Measurements from ENCODE around the gene CDH4. TPM values are rescaled to one million over a fixed set of nuclear protein-coding genes. Genes with fewer than 3 reads are reported as not detected.

CDH4 gene
- total RNA-seq, 1 donor from 2014 or later = 0.06 TPM

GRCh38 chr20:61659994-61660346 is 407.9 kb downstream of the CDH4 start:
- H3K27ac ChIP-seq = no peak overlapping the region
- no peak for DNase-seq

DNA sequence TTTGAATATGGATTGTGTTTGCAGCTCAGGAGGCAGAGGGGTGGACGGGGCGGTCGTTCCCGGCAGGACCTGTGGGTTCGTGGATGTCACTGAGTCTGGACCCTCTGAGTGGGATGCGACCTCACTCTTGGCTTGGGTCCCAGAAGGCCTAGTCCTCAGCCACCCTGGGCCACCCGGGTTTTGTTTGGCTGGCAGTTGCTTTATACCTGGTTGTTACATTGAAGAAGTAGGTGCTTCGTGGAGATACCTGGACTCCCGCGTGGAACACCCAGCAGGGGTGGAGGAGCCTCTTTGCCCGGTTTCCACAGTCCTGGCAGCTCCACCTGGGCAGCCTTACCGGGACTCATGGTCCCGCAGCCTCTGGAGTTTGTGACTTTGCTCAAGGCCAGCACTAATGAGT is 408.5 kb downstream of the CDH4 start:
- Histone ChIP-seq H3K4me1 (no peaks in the 10 kb centered on the region), H3K36me3 (no peaks in the 10 kb centered on the region), H3K27me3 (ENCODE audit: low read depth) (no peaks in the 10 kb centered on the region), H3K27ac (no peak overlapping the region), H3K4me3 (no peak overlapping the region), H3K9me3 (no peaks in the 10 kb centered on the region)
- no peak for ATAC-seq
- DNase-seq = no peak
- TF ChIP-seq CTCF (IDR thresholded peaks at IDR 0.05) = no peak
- intact Hi-C loops (cut with DNase I) = no loop called here

More at GRCh38 chr20:61659994-61660346, 407.9 kb downstream of the CDH4 start:
- no peaks in the 10 kb centered on the region for H3K36me3 ChIP-seq
- TF ChIP-seq CTCF (IDR thresholded peaks at IDR 0.05) = no peak
- intact Hi-C loops (cut with DNase I) = no loop called here
- H3K27me3 ChIP-seq (ENCODE audit: low read depth) = no peaks in the 10 kb centered on the region
- no peak for ATAC-seq
- no peak overlapping the region for H3K4me3 ChIP-seq
- H3K4me1 ChIP-seq = no peaks in the 10 kb centered on the region
- H3K9me3 ChIP-seq = no peaks in the 10 kb centered on the region

DNA sequence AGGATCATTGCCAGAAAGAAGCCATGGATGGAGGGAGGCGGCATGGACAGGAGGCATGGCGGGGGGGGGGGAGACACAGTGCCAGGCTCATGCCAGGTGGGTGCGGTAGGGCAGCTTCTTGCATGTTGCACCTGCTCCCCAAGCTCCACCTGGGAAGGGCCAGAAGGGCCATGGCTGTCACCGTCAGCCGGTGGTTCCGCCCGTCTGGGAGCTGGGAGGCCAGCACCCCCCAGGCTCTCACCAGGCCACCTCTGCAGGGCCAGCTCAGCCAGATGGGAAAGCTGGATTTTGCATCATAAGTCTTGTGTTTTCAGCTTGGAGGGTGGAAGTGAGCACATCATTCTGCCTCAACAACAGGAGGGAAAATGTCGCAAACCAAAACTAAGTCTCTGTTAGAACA is 409.0 kb downstream of the CDH4 start:
- no peak overlapping the region for H3K4me3 ChIP-seq
- no peaks in the 10 kb centered on the region for H3K36me3 ChIP-seq
- ATAC-seq (no peak), DNase-seq (no peak)
- H3K27me3 ChIP-seq (ENCODE audit: low read depth) = no peaks in the 10 kb centered on the region
- H3K27ac ChIP-seq = no peak overlapping the region
- intact Hi-C loops (cut with DNase I) = no loop called here
- H3K9me3 ChIP-seq = no peaks in the 10 kb centered on the region
- no peak for TF ChIP-seq CTCF (IDR thresholded peaks at IDR 0.05)
- no peaks in the 10 kb centered on the region for H3K4me1 ChIP-seq

DNA sequence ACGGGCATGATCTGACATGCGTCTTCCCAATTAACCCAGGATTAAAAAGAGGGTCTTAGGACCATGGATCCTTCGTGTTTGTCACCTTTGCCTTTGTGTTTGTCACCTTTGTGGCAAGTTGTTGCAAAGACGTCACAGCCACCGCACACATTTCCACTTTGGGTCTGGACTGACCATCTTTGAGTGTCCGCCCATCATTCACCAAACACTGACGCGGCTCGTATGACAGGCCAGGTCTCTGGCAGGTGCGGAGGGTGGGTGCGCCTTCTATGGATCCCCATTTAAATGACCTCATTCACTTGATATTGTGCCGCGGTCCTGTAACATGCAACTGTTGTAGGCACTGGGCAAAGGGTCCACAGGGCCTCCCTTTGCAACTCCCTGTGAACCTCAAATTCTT is 409.5 kb downstream of the CDH4 start:
- H3K4me3 ChIP-seq = no peak overlapping the region
- no peak for DNase-seq
- H3K4me1 ChIP-seq = no peaks in the 10 kb centered on the region
- intact Hi-C loops (cut with DNase I) = no loop called here
- TF ChIP-seq CTCF (IDR thresholded peaks at IDR 0.05) = no peak
- no peaks in the 10 kb centered on the region for H3K36me3 ChIP-seq
- no peaks in the 10 kb centered on the region for H3K27me3 ChIP-seq (ENCODE audit: low read depth)
- H3K27ac ChIP-seq = no peak overlapping the region
- no peak for ATAC-seq
- no peaks in the 10 kb centered on the region for H3K9me3 ChIP-seq

- DNase-seq (no peak), ATAC-seq (no peak)
- Histone ChIP-seq H3K27me3 (ENCODE audit: low read depth) (no peaks in the 10 kb centered on the region), H3K27ac (no peak overlapping the region), H3K4me3 (no peak overlapping the region), H3K9me3 (no peaks in the 10 kb centered on the region), H3K36me3 (no peaks in the 10 kb centered on the region), H3K4me1 (no peaks in the 10 kb centered on the region)
- no peak for TF ChIP-seq CTCF (IDR thresholded peaks at IDR 0.05)
- intact Hi-C loops (cut with DNase I) = no loop called here
Measured at GRCh38 chr20:61662226-61662967, 410.3 kb downstream of the CDH4 start.
